ENCODE data around the gene STARD3. TPM values are rescaled to one million over a fixed set of nuclear protein-coding genes. Genes with fewer than 3 reads are reported as not detected.

The STARD3 gene
- total RNA-seq, 1 experiment from 2014 or later, result 75.3 TPM

GRCh38 chr17:39684369-39685192 lies 47.6 kb downstream of the STARD3 start (continued):
- no peak for TF ChIP-seq ZNF396 (CRISPR knock-in tag; IDR thresholded peaks at IDR 0.05; ENCODE audit: borderline replicate concordance)

DNA sequence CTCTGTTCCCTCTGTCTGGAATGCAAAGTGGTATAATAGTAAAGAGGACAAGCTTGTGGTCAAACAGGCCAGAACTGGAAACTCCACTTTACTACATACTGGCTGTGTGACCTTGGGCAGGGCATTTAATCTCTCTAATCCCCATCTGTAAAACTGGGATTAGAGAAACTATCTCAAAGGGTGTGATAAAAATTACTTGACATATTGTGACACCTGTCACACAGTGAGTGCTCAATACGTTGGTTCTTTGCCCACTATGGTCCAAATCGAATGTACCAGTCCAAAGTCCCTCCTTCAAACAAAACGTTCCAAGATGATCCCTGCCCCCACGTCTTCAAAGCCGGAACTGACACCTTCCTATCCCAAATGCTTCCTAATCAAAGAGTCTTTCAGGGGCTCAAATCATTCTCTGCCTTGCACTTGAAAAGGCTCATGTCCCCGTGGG lies 50.2 kb downstream of the STARD3 start:
- Mint-ChIP-seq H3K36me3 (peaks cover 10% of the 10 kb centered on the region), H3K4me1 (peaks cover 39% of the 10 kb centered on the region), H3K4me3 (peak overlapping the region; percentile 82), H3K27me3 (ENCODE audit: low read depth) (no peaks in the 10 kb centered on the region), H3K9me3 (no peaks in the 10 kb centered on the region), H3K27ac (peak overlapping the region; percentile 85; the same call in 1 of the 2 replicates)
- ChIA-PET POLR2A (interaction anchor here (2.8 kb wide), 1 partner anchor 13 kb away, joined by 25 read pairs; the partner anchor contains the start of gene ERBB2), CTCF (interaction anchor here (1.1 to 3.1 kb wide), 5 partner anchors 14 to 68 kb away, joined by 7 to 29 read pairs (median 15); partner anchors contain the start of gene ERBB2)
- no peak for DNase-seq (ENCODE audit: low spot score)
- TF ChIP-seq ZNF317 (CRISPR knock-in tag; IDR thresholded peaks at IDR 0.05; ENCODE audit: borderline replicate concordance, low read depth) (no peak), MXD4 (CRISPR knock-in tag; IDR thresholded peaks at IDR 0.05; ENCODE audit: borderline replicate concordance) (no peak), TCF7 (CRISPR knock-in tag; IDR thresholded peaks at IDR 0.05; ENCODE audit: low read depth) (no peak)
- TF ChIP-seq, protein P1, sequence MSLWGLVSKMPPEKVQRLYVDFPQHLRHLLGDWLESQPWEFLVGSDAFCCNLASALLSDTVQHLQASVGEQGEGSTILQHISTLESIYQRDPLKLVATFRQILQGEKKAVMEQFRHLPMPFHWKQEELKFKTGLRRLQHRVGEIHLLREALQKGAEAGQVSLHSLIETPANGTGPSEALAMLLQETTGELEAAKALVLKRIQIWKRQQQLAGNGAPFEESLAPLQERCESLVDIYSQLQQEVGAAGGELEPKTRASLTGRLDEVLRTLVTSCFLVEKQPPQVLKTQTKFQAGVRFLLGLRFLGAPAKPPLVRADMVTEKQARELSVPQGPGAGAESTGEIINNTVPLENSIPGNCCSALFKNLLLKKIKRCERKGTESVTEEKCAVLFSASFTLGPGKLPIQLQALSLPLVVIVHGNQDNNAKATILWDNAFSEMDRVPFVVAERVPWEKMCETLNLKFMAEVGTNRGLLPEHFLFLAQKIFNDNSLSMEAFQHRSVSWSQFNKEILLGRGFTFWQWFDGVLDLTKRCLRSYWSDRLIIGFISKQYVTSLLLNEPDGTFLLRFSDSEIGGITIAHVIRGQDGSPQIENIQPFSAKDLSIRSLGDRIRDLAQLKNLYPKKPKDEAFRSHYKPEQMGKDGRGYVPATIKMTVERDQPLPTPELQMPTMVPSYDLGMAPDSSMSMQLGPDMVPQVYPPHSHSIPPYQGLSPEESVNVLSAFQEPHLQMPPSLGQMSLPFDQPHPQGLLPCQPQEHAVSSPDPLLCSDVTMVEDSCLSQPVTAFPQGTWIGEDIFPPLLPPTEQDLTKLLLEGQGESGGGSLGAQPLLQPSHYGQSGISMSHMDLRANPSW (CRISPR knock-in tag; conservative IDR thresholded peaks at IDR 0.05; ENCODE audit: low read depth), result no peak
- no peak for ATAC-seq

DNA sequence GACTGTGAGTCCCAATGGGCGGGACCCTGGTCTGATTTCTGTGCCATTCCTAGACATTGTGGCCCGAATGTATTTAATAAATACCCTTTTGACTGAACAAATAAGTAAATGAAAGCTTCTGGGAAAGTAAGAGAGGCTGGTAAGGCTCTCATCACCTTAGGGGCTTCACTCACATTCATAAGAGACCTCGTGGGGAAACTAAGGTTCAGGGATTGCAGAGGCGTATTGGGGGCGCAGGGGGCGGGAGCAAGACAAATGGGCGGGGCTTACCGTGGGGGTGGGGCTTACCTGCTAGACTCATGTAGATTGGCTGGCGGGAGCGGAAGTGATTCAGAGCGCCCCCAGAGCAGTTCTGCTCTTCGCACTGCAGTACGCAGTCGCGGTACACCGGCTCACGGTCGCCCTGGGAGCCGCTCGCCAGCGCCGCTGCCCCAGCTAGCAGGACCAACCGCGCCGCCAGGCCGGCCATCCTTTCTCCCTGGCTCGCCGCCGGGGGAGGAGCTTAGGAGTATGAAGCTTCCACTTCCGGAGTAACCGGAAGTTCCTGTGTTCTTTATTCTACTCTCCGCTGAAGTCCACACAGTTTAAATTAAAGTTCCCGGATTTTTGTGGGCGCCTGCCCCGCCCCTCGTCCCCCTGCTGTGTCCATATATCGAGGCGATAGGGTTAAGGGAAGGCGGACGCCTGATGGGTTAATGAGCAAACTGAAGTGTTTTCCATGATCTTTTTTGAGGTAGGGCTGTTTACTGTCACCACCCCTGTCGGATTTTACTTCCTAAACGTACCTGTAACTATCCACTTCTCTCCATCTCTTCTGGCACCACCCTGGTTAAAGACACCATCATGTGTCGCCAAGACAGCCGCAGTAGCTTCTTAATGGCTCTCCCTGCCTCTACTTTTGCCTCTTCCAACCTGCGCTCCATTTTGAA lies 50.9 kb downstream of the STARD3 start, which contains the start of gene PGAP3:
Gene PGAP3, minus strand, starts transcription at position 512 of the 929 bp plus-strand sequence. Its CDS starts 43 bp downstream, at position 469.
- peak; percentile 87 for DNase-seq (ENCODE audit: low spot score)
- Mint-ChIP-seq H3K27ac (peak within 1 kb of the TSS; percentile 93), H3K4me1 (peaks cover 40% of the 10 kb centered on the region), H3K9me3 (no peaks in the 10 kb centered on the region), H3K27me3 (ENCODE audit: low read depth) (no peaks in the 10 kb centered on the region), H3K4me3 (peak within 1 kb of the TSS; percentile 82), H3K36me3 (peaks cover 7% of the 10 kb centered on the region)
- ChIA-PET CTCF (interaction anchor here (0.7 to 3.1 kb wide), 15 partner anchors 9 to 111 kb away, joined by 3 to 29 read pairs (median 10); partner anchors contain the start of genes ERBB2 and MIEN1), POLR2A (interaction anchor here (0.8 to 2.8 kb wide), 9 partner anchors 9 to 43 kb away, joined by 3 to 25 read pairs (median 5); partner anchors contain the start of gene ERBB2)
- peak; percentile 85 for ATAC-seq
- TF ChIP-seq FOXP1 (CRISPR knock-in tag; IDR thresholded peaks at IDR 0.05; ENCODE audit: borderline replicate concordance) (peak; percentile 57; the same call in 1 of the 2 replicates), NFE2L1 (CRISPR knock-in tag; IDR thresholded peaks at IDR 0.05) (no peak), NFYB (CRISPR knock-in tag; conservative IDR thresholded peaks at IDR 0.05; ENCODE audit: low read depth) (peak; percentile 45; the same call in 1 of the 2 replicates), HMGXB4 (CRISPR knock-in tag; IDR thresholded peaks at IDR 0.05) (peak; percentile 79; the same call in 1 of the 2 replicates), ETV6 (CRISPR knock-in tag; IDR thresholded peaks at IDR 0.05) (no peak), ZNF281 (CRISPR knock-in tag; IDR thresholded peaks at IDR 0.05) (no peak), TEAD1 (CRISPR knock-in tag; IDR thresholded peaks at IDR 0.05) (0 out of 2 replicates have a peak, but pooled peaks have one; percentile 41), SP1 (CRISPR knock-in tag; conservative IDR thresholded peaks at IDR 0.05) (peak; percentile 92), MYBL2 (CRISPR knock-in tag; IDR thresholded peaks at IDR 0.05) (0 out of 2 replicates have a peak, but pooled peaks have one; percentile 57), SMAD3 (CRISPR knock-in tag; IDR thresholded peaks at IDR 0.05; ENCODE audit: borderline replicate concordance) (0 out of 2 replicates have a peak, but pooled peaks have one; percentile 40), USF1 (CRISPR knock-in tag; IDR thresholded peaks at IDR 0.05) (0 out of 2 replicates have a peak, but pooled peaks have one; percentile 12)
- TF ChIP-seq, protein P2, sequence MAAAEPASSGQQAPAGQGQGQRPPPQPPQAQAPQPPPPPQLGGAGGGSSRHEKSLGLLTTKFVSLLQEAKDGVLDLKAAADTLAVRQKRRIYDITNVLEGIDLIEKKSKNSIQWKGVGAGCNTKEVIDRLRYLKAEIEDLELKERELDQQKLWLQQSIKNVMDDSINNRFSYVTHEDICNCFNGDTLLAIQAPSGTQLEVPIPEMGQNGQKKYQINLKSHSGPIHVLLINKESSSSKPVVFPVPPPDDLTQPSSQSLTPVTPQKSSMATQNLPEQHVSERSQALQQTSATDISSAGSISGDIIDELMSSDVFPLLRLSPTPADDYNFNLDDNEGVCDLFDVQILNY (CRISPR knock-in tag; IDR thresholded peaks at IDR 0.05), result no peak; the same call in 1 of the 2 replicates
- TF ChIP-seq, protein P3, sequence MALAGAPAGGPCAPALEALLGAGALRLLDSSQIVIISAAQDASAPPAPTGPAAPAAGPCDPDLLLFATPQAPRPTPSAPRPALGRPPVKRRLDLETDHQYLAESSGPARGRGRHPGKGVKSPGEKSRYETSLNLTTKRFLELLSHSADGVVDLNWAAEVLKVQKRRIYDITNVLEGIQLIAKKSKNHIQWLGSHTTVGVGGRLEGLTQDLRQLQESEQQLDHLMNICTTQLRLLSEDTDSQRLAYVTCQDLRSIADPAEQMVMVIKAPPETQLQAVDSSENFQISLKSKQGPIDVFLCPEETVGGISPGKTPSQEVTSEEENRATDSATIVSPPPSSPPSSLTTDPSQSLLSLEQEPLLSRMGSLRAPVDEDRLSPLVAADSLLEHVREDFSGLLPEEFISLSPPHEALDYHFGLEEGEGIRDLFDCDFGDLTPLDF (CRISPR knock-in tag; IDR thresholded peaks at IDR 0.05), result no peak
